ENCODE results near the gene CFAP69.
"Not testable (repeated sequence)": the region's sequence is repeated elsewhere in the genome, so short reads cannot be mapped to it uniquely, and the experiment has no call there.

Gene CFAP69

GRCh38 chr7:90236721-90237289, 8.2 kb upstream of the CFAP69 start:
- no peak for FAIRE-seq

DNA sequence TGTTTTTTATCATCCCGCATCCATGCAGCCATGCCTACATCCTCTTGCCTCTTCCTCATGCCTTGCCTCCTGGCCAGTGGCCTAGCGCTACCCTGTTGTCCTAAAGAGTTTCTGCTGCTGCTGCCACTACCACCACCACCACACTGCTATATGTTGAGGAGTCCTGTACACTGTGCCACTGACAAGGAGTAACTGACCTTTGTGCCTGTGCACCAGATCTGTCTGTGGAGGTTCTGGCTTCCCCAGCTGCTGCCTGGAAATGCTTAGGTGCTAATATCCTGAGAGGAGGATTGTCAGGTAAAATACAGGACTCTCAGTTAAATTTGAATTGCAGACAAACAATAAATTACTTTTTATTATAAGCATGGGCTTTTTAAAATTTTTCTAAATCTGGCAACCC, 7.0 kb upstream of the CFAP69 start:
- FAIRE-seq, result no peak

GRCh38 chr7:90238583-90238982, 6.4 kb upstream of the CFAP69 start:
- FAIRE-seq, result no peak

DNA sequence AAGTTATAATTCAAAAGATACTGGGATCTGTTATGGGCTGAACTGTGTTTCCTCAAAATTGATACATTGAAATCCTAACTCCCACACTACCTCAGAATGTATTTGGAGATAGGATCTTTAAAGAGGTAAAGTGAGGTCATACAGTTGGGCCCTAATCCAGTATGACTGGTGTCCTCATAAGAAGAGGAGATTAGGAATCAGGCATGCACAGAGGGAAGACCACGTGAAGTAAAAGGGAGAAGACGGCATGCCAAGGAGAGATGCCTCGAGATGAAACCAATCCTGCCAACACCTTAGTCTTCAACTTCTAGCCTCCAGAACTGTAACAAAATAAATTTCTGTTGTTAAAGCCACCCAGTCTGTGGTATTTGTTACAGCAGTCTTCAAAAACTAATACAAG, 5.9 kb upstream of the CFAP69 start:
- FAIRE-seq, result no peak

DNA sequence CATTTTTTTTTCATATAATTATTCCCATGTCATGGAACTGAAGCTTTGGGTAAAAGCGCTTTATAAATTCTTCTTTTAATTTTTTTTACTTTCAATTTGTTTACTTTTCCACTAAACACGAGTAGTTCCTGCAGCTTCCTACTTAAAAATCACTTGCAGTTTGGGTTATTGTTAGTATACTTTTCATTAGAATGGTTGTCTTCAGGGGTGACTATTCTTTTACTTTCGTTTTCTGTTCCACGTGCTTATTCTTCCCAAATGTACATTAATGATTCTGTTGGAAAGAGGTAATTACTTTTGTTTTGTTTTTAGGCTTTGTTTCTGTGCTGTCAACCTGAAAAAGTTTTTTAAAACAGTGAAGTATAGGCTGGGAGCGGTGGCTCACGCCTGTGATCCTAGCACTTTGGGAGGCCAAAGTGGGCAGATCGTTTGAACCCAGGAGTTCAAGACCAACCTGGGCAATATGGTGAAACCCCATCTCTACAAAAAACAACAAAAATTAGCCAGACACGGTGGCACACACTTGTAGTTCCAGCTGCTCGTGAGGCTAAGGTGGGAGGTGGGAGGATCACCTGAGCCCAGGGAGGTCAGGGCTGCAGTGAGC, 5.2 kb upstream of the CFAP69 start:
- FAIRE-seq, result no peak

GRCh38 chr7:90242369-90243168, 2.4 kb upstream of the CFAP69 start:
- no peak for FAIRE-seq

GRCh38 chr7:90243556-90243955, 1.4 kb upstream of the CFAP69 start:
- FAIRE-seq, result no peak

- no peak for FAIRE-seq
Measured at GRCh38 chr7:90244565-90244908, 437 bp upstream of the CFAP69 start.

GRCh38 chr7:90246171-90246570, 1.2 kb downstream of the CFAP69 start:
- no peak for FAIRE-seq

DNA sequence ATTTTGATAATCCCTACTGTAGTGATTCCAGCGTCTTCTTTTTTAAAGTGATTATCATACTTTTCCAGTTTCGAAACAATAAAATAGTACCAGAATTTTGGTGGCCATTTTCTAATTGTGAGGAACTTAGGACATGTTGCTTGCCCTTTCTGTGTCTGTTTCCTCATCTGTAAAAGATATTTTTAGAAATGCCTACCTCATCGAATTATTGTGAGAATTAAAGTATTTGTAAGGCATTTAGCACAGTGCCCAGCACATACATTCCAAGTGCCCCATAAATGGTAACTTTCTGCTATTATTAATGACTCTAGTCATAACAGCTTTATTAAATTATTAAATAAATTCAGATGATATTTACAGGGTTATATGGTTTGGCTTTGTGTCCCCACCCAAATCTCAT, 3.7 kb downstream of the CFAP69 start:
- FAIRE-seq, result no peak

DNA sequence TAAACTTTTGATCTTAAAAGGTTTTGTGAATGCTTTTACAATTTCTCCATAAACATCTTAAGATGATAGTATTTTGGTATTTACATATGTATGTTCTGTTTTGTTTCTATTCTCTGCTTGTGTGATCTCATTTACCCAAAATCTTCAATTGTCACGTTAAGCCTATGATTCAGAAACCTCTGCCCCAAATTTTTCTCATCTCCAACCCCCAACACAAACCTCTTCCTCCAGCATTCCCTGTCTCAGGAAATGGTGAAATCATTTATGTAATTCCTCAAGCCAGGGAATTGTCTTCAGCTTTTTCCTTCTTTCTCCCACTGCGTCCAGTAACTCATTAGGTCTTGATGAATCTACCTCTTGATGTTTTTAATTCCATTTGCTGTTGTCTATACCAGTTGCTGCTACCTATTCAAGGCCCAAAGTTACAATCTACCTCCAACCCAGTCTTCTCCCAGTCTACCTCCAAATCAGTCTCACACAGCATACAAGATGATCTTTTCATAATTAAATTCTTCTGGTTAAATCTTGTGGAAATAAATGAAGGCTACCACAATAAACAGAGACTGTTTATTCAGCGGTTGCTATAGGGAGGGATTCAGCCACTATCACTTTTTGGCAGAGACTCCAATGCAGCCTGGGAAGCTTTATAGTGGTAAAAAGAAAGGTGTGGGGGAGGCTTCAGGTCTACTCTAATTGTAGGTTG, 5.8 kb downstream of the CFAP69 start:
- FAIRE-seq, result no peak

- FAIRE-seq, result no peak
Measured at GRCh38 chr7:90251304-90251635, 6.3 kb downstream of the CFAP69 start.

DNA sequence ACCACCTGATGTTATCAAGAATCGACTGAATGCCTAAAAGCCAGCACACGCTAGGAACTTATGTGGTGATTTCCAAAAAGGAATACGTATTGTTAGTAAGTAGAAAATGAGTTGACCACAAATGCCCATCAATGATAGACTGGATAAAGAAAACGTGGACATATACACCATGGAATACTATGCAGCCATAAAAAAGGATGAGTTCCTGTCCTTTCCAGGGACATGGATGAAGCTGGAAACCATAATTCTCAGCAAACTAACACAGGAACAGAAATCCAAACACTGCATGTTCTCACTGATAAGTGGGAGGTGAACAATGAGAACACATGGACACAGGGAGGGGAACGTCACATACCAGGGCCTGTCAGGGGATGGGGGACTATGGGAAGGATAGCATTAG, 11.0 kb downstream of the CFAP69 start:
- not testable (repeated sequence) for FAIRE-seq

DNA sequence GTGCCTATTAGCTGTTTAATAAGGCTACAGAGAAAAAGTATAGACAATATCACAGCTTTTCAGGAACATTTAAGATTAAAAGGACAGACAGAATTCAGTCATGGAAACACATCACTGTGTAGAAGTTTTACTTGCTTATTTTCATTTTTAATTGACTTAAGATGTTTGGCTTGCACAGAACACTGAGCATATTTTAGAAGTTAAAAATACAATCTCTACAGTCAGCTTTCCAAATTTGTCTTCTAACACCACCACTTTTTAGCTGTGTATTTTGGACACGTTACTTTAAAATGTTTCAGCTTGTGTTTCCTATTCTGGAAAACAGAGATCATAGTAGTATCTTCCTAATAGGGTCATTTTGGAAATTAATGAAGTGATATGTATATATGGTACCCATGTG, 11.8 kb downstream of the CFAP69 start:
- FAIRE-seq, result no peak

- no peak for FAIRE-seq
Measured at GRCh38 chr7:90261441-90261840, 16.5 kb downstream of the CFAP69 start.

- FAIRE-seq, result peak; percentile 95
Measured at GRCh38 chr7:90262438-90262837, 17.5 kb downstream of the CFAP69 start.

DNA sequence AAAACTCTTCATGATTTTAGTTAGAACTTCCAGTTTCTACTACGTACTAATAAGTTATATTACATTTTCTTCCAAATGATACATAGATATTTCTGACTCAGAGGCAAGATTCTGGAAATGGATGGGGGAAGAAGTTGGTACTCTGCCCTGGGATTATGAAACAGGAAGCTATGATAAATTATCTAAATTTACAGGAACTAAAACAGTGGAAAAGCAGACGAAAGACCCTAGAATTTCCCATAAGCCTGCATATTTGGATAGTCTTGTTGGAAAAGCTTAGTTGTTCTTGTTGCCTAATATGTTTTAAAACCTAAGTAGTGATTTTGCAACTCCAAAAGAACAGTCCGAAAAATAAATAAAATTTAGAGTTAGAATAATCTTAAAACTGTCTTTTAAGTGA, 21.8 kb downstream of the CFAP69 start:
- FAIRE-seq, result no peak

DNA sequence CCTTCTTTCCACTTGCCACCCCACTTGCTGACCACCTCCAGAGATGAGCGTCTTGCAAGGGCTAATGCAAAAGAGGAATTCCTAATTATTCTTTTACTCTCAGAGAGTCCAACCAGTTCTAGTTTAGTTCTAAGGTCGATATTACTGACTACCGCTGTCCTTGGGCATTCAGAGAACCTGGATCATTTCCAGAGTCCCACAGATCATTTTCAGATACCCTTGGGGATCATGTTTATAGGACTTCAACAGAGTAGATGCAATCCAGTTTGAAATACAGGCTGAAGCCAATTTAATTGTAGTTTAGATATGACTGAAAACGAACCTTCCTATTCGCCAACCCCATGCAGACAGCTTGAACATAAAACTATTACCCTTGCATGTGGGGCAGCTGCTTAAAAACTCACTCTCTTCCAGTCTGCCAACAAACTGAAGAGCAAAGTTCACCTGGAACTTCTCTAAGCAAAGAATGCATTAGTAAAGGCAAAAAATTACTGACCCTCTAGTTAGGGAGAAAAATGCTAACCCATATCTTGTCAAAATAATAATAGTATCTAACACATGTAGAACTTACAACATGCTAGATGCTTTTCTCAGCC, 22.4 kb downstream of the CFAP69 start:
- FAIRE-seq, result no peak

DNA sequence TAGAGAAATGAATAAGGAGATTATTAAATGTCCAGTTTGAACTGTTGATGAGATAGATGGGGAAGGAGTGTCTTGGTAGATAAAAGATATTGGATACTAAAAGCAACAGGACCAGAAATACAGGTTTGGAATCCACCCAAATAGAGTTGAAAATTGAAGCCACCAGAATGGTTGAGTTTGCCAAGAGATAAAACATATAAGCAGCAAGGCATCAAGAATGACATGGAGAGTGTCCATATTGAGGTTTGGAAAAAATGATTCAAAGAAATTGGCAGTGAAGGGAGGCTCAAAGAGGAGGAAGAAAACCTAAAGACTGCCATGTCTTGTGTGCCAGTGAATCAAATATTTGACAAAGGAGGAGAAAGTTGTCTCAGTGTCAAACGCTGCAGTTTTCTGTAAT, 24.2 kb downstream of the CFAP69 start:
- FAIRE-seq, result no peak

DNA sequence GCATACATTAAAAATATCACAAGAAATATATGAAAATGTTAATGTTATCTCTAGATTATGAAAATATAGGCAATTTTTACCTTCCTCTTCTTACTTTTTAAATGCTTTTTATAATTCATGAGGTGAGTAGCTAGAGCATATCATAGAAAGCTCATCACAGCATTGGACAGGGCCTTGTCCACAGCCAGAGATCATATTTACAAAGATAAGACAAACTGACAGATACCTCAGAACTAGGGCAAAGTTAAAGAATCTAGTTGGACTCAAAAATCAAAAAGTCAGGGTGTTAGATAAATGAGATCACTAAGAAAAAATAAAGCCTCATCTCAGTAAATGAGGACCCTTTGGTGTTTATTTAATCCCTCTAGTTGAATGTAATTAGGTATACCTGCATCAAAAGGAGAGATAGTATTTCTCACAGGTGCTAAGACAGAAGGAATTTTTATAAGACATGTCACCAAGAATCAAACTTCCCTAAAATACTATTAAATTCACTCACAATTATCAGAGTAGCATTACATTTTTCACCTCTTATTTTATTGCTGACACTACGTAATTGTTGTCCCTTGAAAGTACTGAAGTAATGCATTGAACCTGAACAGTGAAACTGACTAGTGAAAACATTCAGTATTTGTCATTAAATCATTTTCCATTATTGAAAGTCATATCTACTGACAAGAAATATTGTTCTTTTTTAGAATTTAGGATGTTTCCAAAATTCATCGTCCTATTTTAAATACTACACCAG, 25.6 kb downstream of the CFAP69 start:
- no peak for FAIRE-seq

GRCh38 chr7:90271753-90272152, 26.8 kb downstream of the CFAP69 start:
- no peak for FAIRE-seq

DNA sequence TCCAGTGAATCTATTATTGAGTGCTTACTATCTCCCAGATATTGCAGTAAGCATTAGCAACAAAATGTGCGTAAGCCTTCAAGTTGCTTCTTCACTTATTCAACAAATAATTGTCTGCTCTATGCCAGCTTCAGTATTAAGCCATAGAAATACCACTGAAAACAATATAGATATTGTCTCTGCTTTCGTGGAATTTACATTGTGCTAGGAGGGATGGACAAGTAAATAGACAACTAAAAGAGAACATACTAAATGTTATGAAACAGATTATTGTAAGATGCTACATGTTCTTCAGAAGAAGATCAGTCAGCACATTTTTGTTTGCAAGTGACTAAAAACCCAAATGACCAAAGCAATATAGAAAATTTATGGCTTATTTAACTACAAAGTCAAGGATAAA, 27.3 kb downstream of the CFAP69 start:
- no peak for FAIRE-seq

- FAIRE-seq, result no peak
Measured at GRCh38 chr7:90274161-90274560, 29.2 kb downstream of the CFAP69 start.

Data from G401.6 (cell line).